SK-N-SH (cell line): ENCODE results near the gene HPRT1.
"Not testable (repeated sequence)": the region's sequence is repeated elsewhere in the genome, so short reads cannot be mapped to it uniquely, and the experiment has no call there.

ENCODE experiments used
- CHD2 ChIP-seq: fragments of 150-350 bp; IDR thresholded peaks from 2 replicates; pipeline ENCODE4 v1.6.1; 2018; ENCODE audit warnings: low read length; ENCODE audit not compliant: partially characterized antibody
- EZH2phosphoT487 ChIP-seq: fragments of 200-600 bp; sonication (generic); IDR thresholded peaks from 2 replicates; pipeline ENCODE4 v1.6.1; 2017; ENCODE audit warnings: low read depth, mixed run types, mild to moderate bottlenecking, antibody characterized with exemption, moderate library complexity, borderline replicate concordance
- FOSL2 ChIP-seq: IDR thresholded peaks from 2 replicates; pipeline ENCODE4 v1.4.0; 2012; ENCODE audit warnings: low read depth, mild to moderate bottlenecking, moderate library complexity, borderline replicate concordance
- JUND ChIP-seq: IDR thresholded peaks from 2 replicates; pipeline ENCODE4 v1.4.0; 2012
- MEF2A ChIP-seq: IDR thresholded peaks from 2 replicates; pipeline ENCODE4 v1.4.0; 2012; ENCODE audit warnings: low read depth, borderline replicate concordance
- POLR2AphosphoS5 ChIP-seq: IDR thresholded peaks from 2 replicates; pipeline ENCODE4 v1.6.1; 2012; ENCODE audit warnings: low read depth, low read length
- RAD21 ChIP-seq: IDR thresholded peaks from 2 replicates; pipeline ENCODE4 v1.6.1; 2012; ENCODE audit warnings: mild to moderate bottlenecking, low read length
- RCOR1 ChIP-seq: fragments of 150-350 bp; IDR thresholded peaks from 2 replicates; pipeline ENCODE4 v1.6.1; 2017; ENCODE audit warnings: antibody characterized with exemption, low read length
- SMC3 ChIP-seq: IDR thresholded peaks from 2 replicates; pipeline ENCODE4 v1.6.1; 2012; ENCODE audit warnings: low read depth, low read length, improper control_type of control experiment
- TAF1 ChIP-seq: IDR thresholded peaks from 2 replicates; pipeline ENCODE4 v1.6.1; 2012; ENCODE audit warnings: low read depth, mild to moderate bottlenecking, low read length, moderate library complexity, borderline replicate concordance
- TCF12 ChIP-seq: IDR thresholded peaks from 2 replicates; pipeline ENCODE4 v1.4.0; 2012
- YY1 ChIP-seq: IDR thresholded peaks from 2 replicates; pipeline ENCODE4 v1.4.0; 2012; ENCODE audit warnings: low read depth, mild to moderate bottlenecking
- TF ChIP-seq, protein P1 (sequence below): fragments of 200-600 bp; sonication (generic); IDR thresholded peaks from 2 replicates; pipeline ENCODE4 v1.6.1; 2017; ENCODE audit warnings: antibody characterized with exemption, mild to moderate bottlenecking, moderate library complexity
- TF ChIP-seq, protein P2 (sequence below): fragments of 150-350 bp; IDR thresholded peaks from 2 replicates; pipeline ENCODE4 v1.6.1; 2017; ENCODE audit warnings: antibody characterized with exemption, low read length, low read depth, borderline replicate concordance

DNA sequence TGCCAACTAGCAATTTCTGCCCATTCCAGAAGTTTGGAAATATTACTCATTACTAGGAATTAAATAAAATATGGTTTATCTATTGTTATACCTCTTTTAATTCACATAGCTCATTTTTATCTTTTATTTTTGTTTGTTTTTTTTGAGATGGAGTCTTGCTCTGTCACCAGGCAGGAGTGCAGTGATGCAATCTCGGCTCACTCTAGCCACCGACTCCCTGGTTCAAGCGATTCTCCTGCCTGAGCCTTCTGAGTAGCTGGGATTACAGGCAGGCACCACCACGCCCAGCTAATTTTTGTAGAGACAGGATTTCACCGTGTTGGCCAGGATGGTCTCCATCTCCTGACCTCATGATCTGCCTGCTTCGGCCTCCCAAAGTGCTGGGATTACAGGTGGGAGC, 4.5 kb downstream of the HPRT1 start:
- not testable (repeated sequence) for TF ChIP-seq EZH2phosphoT487, TCF12, YY1, CHD2, RAD21, TAF1, JUND, RCOR1, SMC3, FOSL2, POLR2AphosphoS5, MEF2A
- TF ChIP-seq, protein P1, sequence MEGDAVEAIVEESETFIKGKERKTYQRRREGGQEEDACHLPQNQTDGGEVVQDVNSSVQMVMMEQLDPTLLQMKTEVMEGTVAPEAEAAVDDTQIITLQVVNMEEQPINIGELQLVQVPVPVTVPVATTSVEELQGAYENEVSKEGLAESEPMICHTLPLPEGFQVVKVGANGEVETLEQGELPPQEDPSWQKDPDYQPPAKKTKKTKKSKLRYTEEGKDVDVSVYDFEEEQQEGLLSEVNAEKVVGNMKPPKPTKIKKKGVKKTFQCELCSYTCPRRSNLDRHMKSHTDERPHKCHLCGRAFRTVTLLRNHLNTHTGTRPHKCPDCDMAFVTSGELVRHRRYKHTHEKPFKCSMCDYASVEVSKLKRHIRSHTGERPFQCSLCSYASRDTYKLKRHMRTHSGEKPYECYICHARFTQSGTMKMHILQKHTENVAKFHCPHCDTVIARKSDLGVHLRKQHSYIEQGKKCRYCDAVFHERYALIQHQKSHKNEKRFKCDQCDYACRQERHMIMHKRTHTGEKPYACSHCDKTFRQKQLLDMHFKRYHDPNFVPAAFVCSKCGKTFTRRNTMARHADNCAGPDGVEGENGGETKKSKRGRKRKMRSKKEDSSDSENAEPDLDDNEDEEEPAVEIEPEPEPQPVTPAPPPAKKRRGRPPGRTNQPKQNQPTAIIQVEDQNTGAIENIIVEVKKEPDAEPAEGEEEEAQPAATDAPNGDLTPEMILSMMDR: not testable (repeated sequence)
- TF ChIP-seq, protein P2, sequence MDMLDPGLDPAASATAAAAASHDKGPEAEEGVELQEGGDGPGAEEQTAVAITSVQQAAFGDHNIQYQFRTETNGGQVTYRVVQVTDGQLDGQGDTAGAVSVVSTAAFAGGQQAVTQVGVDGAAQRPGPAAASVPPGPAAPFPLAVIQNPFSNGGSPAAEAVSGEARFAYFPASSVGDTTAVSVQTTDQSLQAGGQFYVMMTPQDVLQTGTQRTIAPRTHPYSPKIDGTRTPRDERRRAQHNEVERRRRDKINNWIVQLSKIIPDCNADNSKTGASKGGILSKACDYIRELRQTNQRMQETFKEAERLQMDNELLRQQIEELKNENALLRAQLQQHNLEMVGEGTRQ: not testable (repeated sequence)
